H1 (cell line): ENCODE data around the gene MAP1A. TPM values are rescaled to one million over a fixed set of nuclear protein-coding genes. Genes with fewer than 3 reads are reported as not detected.

ENCODE experiments used
- CTCF ChIA-PET: fragments of 300-600 bp; sonication (Branson Sonifier 250); formaldehyde crosslinking; loops from one replicate; lab custom pipeline; 2021; ENCODE audit not compliant: partially characterized antibody; lab: Charles Lee
- POLR2A ChIA-PET: fragments of 300-600 bp; sonication (Branson Sonifier 250); formaldehyde crosslinking; loops from one replicate; lab custom pipeline; 2021; ENCODE audit warnings: inconsistent platforms; ENCODE audit not compliant: partially characterized antibody; lab: Charles Lee
- DNase-seq, 2 experiments: peaks; one replicate each; pipeline versions ENCODE4 v3.0.0 to v3.0.0-alpha.2; 2010 to 2022; ENCODE audit warnings: low spot score in 2 of 2, low read depth in 1 of 2, mixed read lengths in 1 of 2
- FAIRE-seq: peaks from 2 replicates; lab custom pipeline; 2011; peaks lifted over from hg19 to GRCh38; lab: Jason Lieb, UNC
- H2AFZ ChIP-seq: 2 replicates; pipeline ENCODE4 v1.8.1; 2012; ENCODE audit warnings: low read length, inconsistent platforms
- H2AK5ac ChIP-seq: 2 replicates; pipeline ENCODE4 v1.6.1; 2013; ENCODE audit warnings: low read depth, low read length
- H2BK120ac ChIP-seq: replicated peaks from 2 replicates; pipeline ENCODE3; 2013; ENCODE audit warnings: low read depth, low read length, inconsistent platforms
- H2BK12ac ChIP-seq: 2 replicates; pipeline ENCODE4 v1.6.1; 2013; ENCODE audit warnings: low read depth, low read length
- H2BK15ac ChIP-seq: 2 replicates; pipeline ENCODE4 v1.6.1; 2013; ENCODE audit warnings: low read length
- H2BK20ac ChIP-seq: 2 replicates; pipeline ENCODE4 v1.6.1; 2013; ENCODE audit warnings: low read length
- H2BK5ac ChIP-seq: 2 replicates; pipeline ENCODE4 v1.6.1; 2013; ENCODE audit warnings: low read depth, low read length
- H3K14ac ChIP-seq: 2 replicates; pipeline ENCODE4 v1.6.1; 2013; ENCODE audit warnings: inconsistent platforms; ENCODE audit not compliant: insufficient read length
- H3K18ac ChIP-seq: 2 replicates; pipeline ENCODE4 v1.6.1; 2013; ENCODE audit warnings: low read length; ENCODE audit errors: extremely low read depth
- H3K23ac ChIP-seq: 2 replicates; pipeline ENCODE4 v1.6.1; 2013; ENCODE audit warnings: inconsistent platforms; ENCODE audit not compliant: insufficient read length
- H3K23me2 ChIP-seq: 2 replicates; pipeline ENCODE4 v1.6.1; 2013; ENCODE audit warnings: low read depth, low read length
- H3K27ac ChIP-seq: 2 replicates; pipeline ENCODE4 v1.6.1; 2011; ENCODE audit warnings: low read depth, low read length, inconsistent platforms
- H3K27me3 ChIP-seq, 4 experiments: replicated peaks in 1 of 4; 1 replicate in 1 of 4; 2 replicates in 3 of 4; pipeline versions ENCODE4 v1.6.1 to v1.8.1; 2011 to 2013; ENCODE audit warnings: low read length in 3 of 4, mild to moderate bottlenecking in 3 of 4, inconsistent platforms in 2 of 4, mixed read lengths in 2 of 4, moderate library complexity in 1 of 4; ENCODE audit not compliant: control insufficient read depth in 3 of 4, insufficient read depth in 3 of 4; ENCODE audit errors: extremely low read depth in 1 of 4
- H3K36me3 ChIP-seq, 4 experiments: 2 replicates each; pipeline versions ENCODE4 v1.6.1 to v1.8.1; 2011 to 2013; ENCODE audit warnings: mild to moderate bottlenecking in 4 of 4, low read length in 3 of 4, moderate library complexity in 2 of 4, control low read depth in 1 of 4, inconsistent platforms in 1 of 4; ENCODE audit not compliant: insufficient read depth in 4 of 4, control insufficient read depth in 2 of 4
- H3K4ac ChIP-seq: replicated peaks from 2 replicates; pipeline ENCODE3; 2013; ENCODE audit warnings: low read length, low read depth, mixed read lengths, inconsistent platforms; ENCODE audit not compliant: insufficient read length
- H3K4me1 ChIP-seq, 4 experiments: replicated peaks in 1 of 4; 1 replicate in 1 of 4; 2 replicates in 3 of 4; pipeline versions ENCODE4 v1.6.1 to v1.8.1; 2011 to 2013; ENCODE audit warnings: low read length in 3 of 4, inconsistent platforms in 2 of 4, mixed read lengths in 1 of 4; ENCODE audit not compliant: insufficient read depth in 4 of 4, control insufficient read depth in 3 of 4
- H3K4me2 ChIP-seq, 2 experiments: 2 replicates each; pipeline versions ENCODE4 v1.6.1 to v1.8.1; 2011 to 2013; ENCODE audit warnings: low read depth in 2 of 2, low read length in 2 of 2, control low read depth in 1 of 2, inconsistent platforms in 1 of 2, mild to moderate bottlenecking in 1 of 2; ENCODE audit not compliant: insufficient read depth in 1 of 2
- H3K4me3 ChIP-seq, 4 experiments: fragments of 200-600, 300-600 bp in 1 of 4; sonication (generic), shearing (Covaris generic), sonication (Bioruptor Twin) in 1 of 4; 2 replicates each; pipeline versions ENCODE4 v1.5.1 to v1.8.1; 2011 to 2016; ENCODE audit warnings: low read length in 4 of 4, low read depth in 3 of 4, control low read depth in 2 of 4, inconsistent platforms in 2 of 4, mild to moderate bottlenecking in 2 of 4, mixed read lengths in 1 of 4, moderate library complexity in 1 of 4; ENCODE audit not compliant: insufficient read depth in 2 of 4; ENCODE audit errors: extremely low read depth in 1 of 4
- H3K56ac ChIP-seq: replicated peaks from 2 replicates; pipeline ENCODE3; 2013; ENCODE audit warnings: low read depth, mild to moderate bottlenecking, mixed read lengths, low read length, inconsistent platforms; ENCODE audit not compliant: insufficient read length
- H3K79me1 ChIP-seq: 2 replicates; pipeline ENCODE4 v1.6.1; 2013; ENCODE audit warnings: low read depth, low read length, control low read depth
- H3K79me2 ChIP-seq, 2 experiments: 2 replicates each; pipeline versions ENCODE4 v1.6.1 to v1.8.1; 2012 to 2013; ENCODE audit warnings: low read length in 2 of 2, mild to moderate bottlenecking in 2 of 2, inconsistent platforms in 1 of 2; ENCODE audit not compliant: insufficient read depth in 2 of 2, control insufficient read depth in 1 of 2
- H3K9ac ChIP-seq, 4 experiments: replicated peaks in 1 of 4; 1 replicate in 1 of 4; 2 replicates in 3 of 4; pipeline versions ENCODE4 v1.6.1 to v1.8.1; 2011 to 2013; ENCODE audit warnings: low read depth in 3 of 4, low read length in 3 of 4, control low read depth in 2 of 4, mild to moderate bottlenecking in 2 of 4, moderate library complexity in 2 of 4, inconsistent platforms in 1 of 4; ENCODE audit errors: extremely low read depth in 1 of 4
- H3K9me3 ChIP-seq, 2 experiments: 2 replicates each; pipeline versions ENCODE4 v1.6.1 to v1.8.1; 2012 to 2013; ENCODE audit warnings: mild to moderate bottlenecking in 2 of 2, moderate library complexity in 2 of 2, control low read depth in 1 of 2, inconsistent platforms in 1 of 2, low read depth in 1 of 2, low read length in 1 of 2, mixed read lengths in 1 of 2; ENCODE audit not compliant: insufficient read depth in 2 of 2
- H4K20me1 ChIP-seq, 2 experiments: replicated peaks in 1 of 2; 2 replicates each; pipeline versions ENCODE3 to v1.8.1; 2011 to 2013; ENCODE audit warnings: inconsistent platforms in 2 of 2, low read length in 2 of 2, mild to moderate bottlenecking in 1 of 2; ENCODE audit not compliant: insufficient read depth in 2 of 2, control insufficient read depth in 1 of 2
- H4K5ac ChIP-seq: 2 replicates; pipeline ENCODE4 v1.6.1; 2013; ENCODE audit warnings: low read length, low read depth, mixed read lengths, inconsistent platforms; ENCODE audit not compliant: insufficient read length
- H4K8ac ChIP-seq: 2 replicates; pipeline ENCODE4 v1.8.0; 2013; ENCODE audit warnings: mild to moderate bottlenecking, moderate library complexity, low read length, inconsistent platforms; ENCODE audit not compliant: insufficient read depth; ENCODE audit errors: extremely low read depth
- H4K91ac ChIP-seq: replicated peaks from 2 replicates; pipeline ENCODE3; 2013; ENCODE audit warnings: low read length, mixed read lengths, inconsistent platforms; ENCODE audit not compliant: insufficient read length
- TEAD4 ChIP-seq: IDR thresholded peaks from 2 replicates; pipeline ENCODE4 v1.6.1; 2012; ENCODE audit warnings: low read depth, low read length, inconsistent platforms, mixed read lengths
- WGBS, 2 experiments: shearing (Covaris generic) in 1 of 2; methylation state at CpG; one replicate each; pipeline versions ENCODE4 v1.1.6 to v1.1.7; 2013 to 2015; ENCODE audit warnings: low lambda C conversion rate in 2 of 2, mixed read lengths in 2 of 2, inconsistent platforms in 1 of 2, low coverage in 1 of 2, missing lambda C conversion rate in 1 of 2; ENCODE audit not compliant: insufficient replicate concordance in 2 of 2, insufficient coverage in 1 of 2, insufficient read length in 1 of 2; ENCODE audit errors: extremely low coverage in 1 of 2, missing lambda C conversion rate in 1 of 2; 5-methylcytosine and 5-hydroxymethylcytosine counted together
- polyA plus RNA-seq, 7 experiments: library from polyadenylated mRNA; depleted of rRNA in 3 of 7; stranded (reverse) in 5 of 7; unstranded in 2 of 7; fragments of >200 nt in 5 of 7; fragments of 200-250 nt in 2 of 7; gene quantifications; 1 replicate in 5 of 7; 2 replicates in 1 of 7; 4 replicates in 1 of 7; pipeline versions ENCODE4 v1.2.1 to v1.2.3, GENCODE V29; 2011 to 2013; ENCODE audit warnings: missing spikeins in 2 of 7, mixed read lengths in 2 of 7
- total RNA-seq: library from RNA; stranded (reverse); fragmentation: NEBNext Ultra II Directional; extraction: Animal tissue kit (Norgen Biotek cat#: 25700); gene quantifications from 2 replicates; pipeline ENCODE4 v1.2.1, GENCODE V29; 2021

MAP1A gene
- total and polyA plus RNA-seq, 2 of the 8 experiments (the other 6 are each of a cell fraction or from before 2014, with no cell fraction given): 0.80 to 2.4 TPM

GRCh38 chr15:43473885-43474284, 43.5 kb upstream of the MAP1A start:
- H3K56ac ChIP-seq: no peak overlapping the region
- H2BK5ac ChIP-seq: no peak overlapping the region
- no peak overlapping the region for H3K4me2 ChIP-seq
- no peak overlapping the region for H2AFZ ChIP-seq
- no peak overlapping the region for H2BK20ac ChIP-seq
- POLR2A ChIA-PET: interaction anchor here (0.9 to 1.3 kb wide), 3 partner anchors 10 to 19 kb away, joined by 3 to 6 read pairs (median 6); partner anchors contain the start of gene TP53BP1
- CTCF ChIA-PET: interaction anchor here (1.2 to 1.7 kb wide), 2 partner anchors 38 to 41 kb away, joined by 3 to 6 read pairs; no protein-coding TSS in a partner anchor
- H4K8ac ChIP-seq: no peak overlapping the region
- H3K23ac ChIP-seq: no peak overlapping the region
- H3K79me1 ChIP-seq: no peaks in the 10 kb centered on the region
- H3K4me1 ChIP-seq: no peaks in the 10 kb centered on the region
- no peak overlapping the region for H4K5ac ChIP-seq
- peaks cover 0 to 1% (median 0%) of the 10 kb centered on the region in 4 experiments; a peak in 1 of 7 replicates for H3K27me3 ChIP-seq
- no peak overlapping the region for H2BK15ac ChIP-seq
- no peak overlapping the region for H3K14ac ChIP-seq
- TF ChIP-seq TEAD4: no peak
- 93% methylated on average over 25 of the region's 25 CpGs; no CpG with 5 or more reads in 1 of the 2 experiments for WGBS, 2 experiments
- DNase-seq (no peak), FAIRE-seq (no peak)
- H3K23me2 ChIP-seq: no peaks in the 10 kb centered on the region; the same call in 1 of the 2 replicates
- H3K9me3 ChIP-seq: no peaks in the 10 kb centered on the region
- H3K36me3 ChIP-seq: peaks cover 18 to 84% (median 67%) of the 10 kb centered on the region in 4 experiments
- H4K20me1 ChIP-seq: peaks cover 1 to 4% of the 10 kb centered on the region in 2 experiments
- H2BK120ac ChIP-seq: no peak overlapping the region
- no peak overlapping the region for H2AK5ac ChIP-seq
- H3K18ac ChIP-seq: no peak overlapping the region
- H3K27ac ChIP-seq: no peak overlapping the region
- H3K4me3 ChIP-seq: no peak overlapping the region
- no peak overlapping the region for H3K9ac ChIP-seq
- H3K79me2 ChIP-seq: no peaks in the 10 kb centered on the region
- H2BK12ac ChIP-seq: no peak overlapping the region
- no peak overlapping the region for H4K91ac ChIP-seq
- H3K4ac ChIP-seq: no peak overlapping the region
